GM19397 (cell line): ENCODE data around the gene LANCL2.
"Not testable (repeated sequence)": the region's sequence is repeated elsewhere in the genome, so short reads cannot be mapped to it uniquely, and the experiment has no call there.

Source experiments
- ATAC-seq: cut with Tn5 transposase; IDR thresholded peaks from one replicate; pipeline ENCODE4 v1.9.1; 2021; ENCODE audit warnings: mild to moderate bottlenecking, moderate library complexity; ENCODE audit not compliant: unreplicated experiment

The LANCL2 gene

DNA sequence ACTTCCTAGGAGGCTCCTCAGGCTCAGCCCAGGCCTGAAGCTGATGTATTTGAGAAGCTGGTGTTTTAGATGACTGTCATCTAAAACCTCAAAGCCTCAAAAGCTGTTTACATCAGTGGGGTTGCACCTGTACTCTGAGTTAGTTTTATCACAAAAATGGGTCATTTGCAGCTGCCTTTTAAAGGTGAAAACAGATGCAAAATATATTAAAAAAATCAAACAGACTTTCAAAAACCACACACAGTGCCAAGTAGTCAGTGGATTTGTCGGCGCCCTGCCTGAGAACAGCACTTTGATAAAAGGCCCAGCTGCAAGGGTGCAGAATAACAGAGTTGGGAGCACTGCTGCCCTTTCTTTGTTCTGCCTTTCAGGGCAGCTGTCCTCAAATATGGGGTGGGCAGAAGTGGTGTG lies 104.1 kb downstream of the LANCL2 start:
- ATAC-seq: no peak

DNA sequence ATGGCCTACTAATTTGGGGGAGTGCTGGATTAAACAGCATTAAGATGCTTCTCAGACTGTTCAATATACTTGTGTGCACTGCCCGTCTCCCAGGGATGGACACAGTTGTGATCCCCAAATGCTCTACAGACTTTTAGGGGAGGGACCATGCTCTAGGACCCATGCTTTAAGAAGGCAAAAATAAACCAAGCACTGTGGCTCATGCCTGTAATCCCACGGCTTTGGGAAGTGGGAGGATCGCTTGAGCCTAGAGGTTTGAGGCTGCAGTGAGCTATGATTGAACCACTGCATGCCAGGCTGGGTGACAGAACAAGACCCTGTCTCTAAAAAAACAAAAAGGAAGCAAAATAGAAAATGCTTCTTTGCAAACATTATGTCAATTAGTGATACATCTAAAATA lies 104.6 kb downstream of the LANCL2 start:
- no peak for ATAC-seq

DNA sequence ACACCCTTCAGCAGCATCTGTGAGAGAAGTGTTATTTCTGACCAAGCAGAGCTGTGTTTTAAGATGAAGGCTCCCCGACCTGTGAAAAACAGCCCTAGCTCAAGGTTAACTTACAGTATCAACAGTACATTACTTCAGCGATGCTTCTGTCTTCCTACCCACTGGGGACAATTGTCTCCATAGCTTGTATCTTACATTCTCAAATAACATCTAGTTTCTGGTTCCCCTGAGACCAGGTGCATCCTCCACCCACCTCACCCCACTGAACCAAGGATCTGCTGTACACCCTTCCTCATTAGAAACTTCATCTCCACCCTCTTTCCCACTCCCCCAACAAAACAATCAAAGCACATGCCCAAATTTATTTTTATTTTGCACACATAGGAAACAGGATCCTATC lies 105.1 kb downstream of the LANCL2 start:
- no peak for ATAC-seq

DNA sequence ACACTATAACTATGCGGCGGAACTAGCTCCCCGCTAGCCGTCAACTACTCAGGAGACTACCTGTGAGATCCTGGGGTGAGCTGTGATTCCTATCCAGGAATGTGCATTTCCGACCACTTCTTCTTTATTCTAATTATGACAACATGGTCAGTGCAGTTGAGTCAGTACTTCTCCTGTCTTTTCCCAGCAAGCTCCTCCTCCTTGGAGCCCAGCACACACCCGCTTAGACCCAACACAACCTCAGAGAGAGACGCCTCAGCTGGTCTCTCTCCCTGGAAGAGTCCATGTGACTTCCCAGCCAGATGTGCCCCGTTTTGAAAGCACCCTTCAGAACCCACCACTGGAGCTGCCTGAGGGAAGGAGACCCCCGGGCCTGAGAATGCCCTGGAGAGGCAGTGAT lies 106.5 kb downstream of the LANCL2 start:
- ATAC-seq: not testable (repeated sequence)

DNA sequence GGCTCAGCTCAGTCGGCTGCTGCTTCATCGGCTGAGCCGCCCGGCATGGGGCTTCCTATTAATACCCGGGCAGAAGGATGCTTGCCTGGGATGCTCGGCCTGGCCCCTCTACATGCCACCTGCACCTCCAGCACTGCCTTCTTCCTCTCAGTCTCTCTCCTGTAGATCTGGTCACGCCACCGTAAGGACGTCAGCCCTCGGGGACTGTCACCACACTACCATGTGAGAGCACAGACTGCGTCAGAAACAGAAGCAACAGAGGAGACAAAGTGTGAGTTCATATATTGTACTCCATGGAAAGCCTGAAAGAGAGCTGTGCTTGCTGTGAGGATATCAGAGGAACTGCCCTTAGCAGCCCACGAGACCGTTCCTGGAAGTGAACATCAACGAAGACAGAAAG lies 107.3 kb downstream of the LANCL2 start:
- ATAC-seq: not testable (repeated sequence)

DNA sequence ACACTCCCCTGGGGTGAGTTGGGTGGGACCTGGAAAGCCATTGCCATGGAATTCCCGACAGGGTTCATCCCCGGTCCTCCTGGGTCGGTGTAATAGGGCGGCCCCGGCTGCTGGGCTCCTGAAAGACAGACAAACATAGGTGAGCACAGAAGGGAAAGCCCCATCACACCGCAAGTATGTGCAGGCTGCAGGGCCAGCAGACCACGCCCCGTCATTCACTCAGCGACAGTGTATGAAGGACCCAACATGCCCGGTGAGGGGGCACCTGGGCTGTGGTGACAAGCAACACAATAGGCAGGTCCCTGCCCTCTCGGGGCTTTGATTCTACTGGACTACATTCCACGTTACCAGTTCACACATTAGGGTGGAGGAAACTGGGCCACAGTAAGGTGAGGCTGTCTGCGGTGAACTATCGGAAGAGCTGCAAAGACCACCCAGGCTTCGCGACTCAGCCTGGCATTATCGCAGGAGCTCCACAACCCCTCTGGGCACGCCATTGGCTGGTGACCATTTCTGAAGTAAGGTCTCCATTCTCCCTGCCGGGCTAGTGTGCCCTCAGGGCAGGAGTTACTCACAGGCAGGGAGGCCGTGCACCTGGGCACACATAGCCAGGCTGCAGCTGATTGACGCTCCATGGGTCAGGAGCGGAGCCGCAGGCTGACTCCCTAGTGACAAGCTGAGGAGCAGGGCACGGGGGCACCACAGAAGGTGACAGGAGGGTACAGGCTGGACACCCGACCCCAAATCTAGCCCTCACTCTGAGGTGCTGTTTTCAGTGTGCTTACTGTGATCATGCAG lies 108.0 kb downstream of the LANCL2 start:
- no peak for ATAC-seq

DNA sequence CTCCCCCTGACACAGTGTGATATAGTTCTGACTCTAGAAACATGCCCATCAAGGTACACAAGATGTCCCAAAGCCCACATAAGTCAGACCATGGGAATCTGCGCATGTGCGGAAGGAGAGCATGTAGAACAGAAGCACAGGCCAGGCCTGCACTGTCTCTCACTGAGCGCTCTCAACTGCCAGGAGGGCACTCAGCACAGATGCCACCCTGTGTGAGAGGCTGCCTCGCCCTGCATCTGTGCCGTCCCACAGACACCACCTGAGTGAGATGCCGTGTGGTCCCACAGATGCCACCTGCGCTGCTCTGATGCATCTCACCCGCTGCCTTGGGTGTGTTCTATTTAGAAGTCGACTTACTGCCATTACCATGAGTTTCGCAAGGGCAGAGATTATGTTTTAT lies 108.8 kb downstream of the LANCL2 start:
- no peak for ATAC-seq

DNA sequence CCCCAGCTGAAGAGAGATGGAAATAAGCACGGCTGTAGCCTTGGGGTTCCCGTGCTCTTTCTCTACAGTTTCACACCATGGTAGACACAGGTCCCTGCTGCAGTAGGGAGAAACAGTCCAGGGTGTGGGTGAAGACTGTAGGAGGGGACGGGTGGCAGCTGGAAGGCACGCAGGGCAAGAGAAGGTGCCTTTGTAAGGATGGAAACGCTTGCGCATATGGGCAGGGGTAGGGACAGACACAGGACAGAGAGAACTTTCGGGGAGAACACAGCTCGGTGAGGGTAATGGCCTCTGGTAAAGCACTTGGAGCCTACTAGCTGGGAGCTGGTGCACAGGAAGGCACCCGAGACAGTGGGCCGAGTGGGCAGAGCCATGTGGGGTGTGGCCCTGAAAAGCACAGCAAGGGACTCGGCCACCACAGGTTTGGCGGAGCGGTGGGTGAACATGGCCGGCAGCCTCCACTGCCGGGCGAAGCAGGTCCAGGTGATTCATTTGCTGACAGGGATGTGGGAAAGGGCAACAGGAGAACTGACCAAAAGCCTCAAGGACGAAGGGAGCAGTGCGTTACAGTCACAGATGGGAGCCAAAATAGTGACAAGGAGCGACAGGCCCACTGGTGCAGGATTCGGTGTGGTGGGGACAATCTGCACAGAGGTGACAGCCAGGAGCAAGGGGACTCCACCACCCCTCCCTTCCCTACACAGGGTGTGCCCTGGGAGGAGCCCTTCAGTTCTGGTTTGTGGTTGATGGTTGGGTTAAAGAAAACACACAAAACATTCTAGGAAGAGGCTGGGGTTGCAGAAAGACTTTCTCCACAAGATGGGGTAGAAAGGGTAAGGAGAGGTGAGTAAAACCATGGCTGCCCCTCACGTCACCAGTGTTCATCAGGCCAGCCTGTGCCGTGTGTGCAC lies 110.1 kb downstream of the LANCL2 start:
- ATAC-seq: no peak

DNA sequence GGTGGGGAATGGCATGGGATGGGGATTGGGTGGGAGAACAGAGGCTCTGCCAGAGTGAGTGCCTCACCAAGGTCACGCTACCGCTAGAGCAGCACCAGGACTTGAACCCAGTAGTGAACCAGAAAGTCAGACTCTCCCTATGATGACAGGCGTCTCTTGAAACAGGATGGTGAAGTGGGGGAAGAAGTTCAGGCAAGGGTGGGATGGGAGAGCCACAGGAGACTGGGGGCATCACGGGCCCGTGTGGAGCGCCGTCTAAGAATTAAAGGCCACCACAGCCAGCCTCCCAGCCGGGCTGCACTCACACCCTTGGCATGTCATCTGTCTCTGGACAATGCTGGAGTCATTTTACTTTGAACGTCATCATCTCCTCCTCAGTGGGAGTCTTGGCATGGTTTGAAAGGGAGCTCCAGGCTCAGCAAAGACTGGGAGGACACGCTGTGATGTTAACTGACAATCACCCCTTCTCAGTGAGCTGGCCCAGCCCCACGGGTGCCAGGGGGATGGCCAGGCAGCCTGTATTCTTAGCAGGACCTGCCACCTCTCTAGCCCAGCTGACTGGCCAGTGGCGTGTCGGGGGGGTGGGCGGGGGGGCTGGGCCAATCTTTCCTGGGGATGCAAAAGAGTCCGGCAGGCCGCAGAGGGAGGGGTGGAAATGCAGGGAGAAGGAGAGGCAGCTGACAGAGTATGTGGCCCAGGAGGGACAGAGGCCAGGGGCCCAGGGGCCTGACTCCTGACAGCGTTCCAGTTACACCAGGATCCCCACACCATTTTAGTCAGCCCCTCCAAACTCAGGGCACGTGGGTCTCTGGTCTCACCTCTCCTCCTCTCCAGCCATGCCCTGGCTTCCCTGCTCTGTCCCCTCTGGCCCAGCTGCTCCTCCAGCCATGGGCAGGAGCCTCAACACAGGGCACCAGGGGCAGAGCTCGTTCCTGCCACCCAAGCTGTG lies 111.0 kb downstream of the LANCL2 start:
- ATAC-seq: no peak

DNA sequence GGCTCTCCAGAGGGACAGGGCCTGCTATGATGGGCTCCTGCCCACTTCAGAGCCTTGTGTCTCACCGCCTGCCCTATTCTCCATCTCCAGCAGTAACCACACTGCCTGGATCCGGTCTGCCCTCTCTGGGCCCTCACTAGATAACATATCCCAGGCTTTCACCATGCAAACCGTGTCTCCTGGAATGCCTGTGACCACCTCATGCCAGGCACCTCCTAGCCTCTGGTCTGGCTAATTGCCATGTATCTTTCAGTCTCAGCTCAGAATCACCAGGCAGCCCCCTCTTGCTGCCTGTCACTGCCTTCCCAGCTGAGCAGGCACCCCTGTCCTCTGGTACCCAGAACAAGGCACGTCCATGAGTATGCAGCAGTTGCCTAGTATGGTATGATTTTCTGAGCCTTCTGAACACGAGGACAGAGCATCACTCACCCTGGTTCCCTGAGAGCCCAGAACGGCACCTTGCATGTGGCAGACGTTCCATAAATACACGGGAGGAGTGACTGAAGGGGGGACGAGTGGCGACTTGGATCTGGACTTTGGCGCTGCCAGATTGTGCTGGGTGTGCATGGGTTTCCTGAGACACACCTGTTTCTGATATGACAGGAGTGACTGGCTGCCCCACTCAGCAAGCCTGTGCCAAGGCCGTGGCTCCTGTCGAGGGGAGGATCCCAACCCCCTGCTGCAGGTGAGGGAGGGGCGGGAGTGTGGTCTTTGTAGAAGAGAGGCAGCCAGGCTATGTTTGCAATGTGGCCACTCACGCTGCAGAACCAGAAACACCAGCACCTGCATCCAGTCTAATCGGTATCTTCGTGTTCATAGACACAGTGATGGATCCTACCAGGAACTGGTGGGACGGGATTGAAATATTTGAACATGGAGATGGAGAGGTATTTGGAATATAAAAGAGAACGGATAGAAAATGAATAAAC lies 112.0 kb downstream of the LANCL2 start:
- ATAC-seq: no peak

DNA sequence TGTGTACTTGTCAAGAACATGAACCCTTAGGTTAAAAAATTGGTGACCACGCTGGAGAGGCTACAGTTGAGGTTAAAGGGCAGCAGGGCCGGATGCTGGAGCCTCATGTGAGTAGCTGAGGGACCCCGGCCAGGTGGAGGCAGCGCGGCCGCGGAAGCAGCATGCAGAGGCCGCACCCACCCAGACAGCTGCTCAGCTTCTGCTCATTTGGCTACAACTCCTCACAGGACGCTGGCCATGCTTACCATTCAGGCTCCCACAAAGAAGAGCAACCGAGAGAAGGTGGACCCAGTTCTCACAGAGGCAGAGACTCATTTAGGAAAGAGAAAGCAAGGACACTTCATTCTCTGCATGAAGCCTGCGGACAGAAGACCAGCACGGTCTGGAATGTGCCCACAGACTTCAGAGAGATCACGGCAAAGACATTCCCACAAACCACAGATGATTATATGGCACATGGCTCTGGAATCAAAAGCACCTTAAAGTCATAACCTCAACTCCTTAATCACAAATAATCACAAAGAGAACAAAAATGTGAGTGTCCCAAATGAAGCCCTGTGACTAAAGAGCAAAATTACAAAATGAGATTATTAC lies 112.7 kb downstream of the LANCL2 start:
- ATAC-seq: no peak

DNA sequence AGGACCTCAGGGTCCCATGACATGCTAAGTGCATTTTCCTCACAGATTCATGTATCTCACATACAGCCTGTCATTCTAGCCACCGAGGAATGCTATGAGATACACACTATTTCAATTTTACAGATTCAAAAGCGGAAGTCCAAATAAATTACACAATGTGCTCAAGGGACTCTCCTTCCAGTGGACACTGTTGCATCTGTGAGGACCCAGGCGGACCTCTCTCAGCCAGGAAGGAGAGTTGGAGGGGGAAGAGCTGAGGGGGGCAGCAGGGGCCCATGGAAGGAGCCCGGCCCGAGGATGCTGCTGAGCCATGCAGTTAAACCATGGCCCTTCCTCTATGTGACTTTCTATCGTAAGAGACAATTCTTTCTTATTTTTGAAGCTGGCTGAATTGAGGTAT lies 113.6 kb downstream of the LANCL2 start:
- ATAC-seq: no peak

DNA sequence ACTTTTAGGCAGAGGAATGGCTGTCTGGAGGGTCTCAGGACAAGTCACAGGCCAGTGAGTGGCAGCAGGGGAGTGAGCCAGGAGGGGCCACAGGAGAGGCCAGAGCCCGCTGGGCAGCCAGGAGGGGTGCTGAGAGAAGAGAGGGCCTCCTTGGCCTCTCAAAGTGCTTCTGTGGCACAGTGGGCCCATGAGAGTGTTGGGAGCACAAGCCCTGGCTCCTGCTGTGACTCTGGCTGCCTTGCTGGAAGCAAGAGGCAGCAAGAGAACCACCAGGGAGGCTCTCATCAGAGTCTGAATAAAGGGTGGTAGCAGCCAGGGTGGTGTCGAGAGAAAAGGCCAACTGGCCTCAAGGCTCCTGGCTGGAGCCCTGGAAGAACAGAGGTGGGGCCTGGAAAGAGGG lies 116.0 kb downstream of the LANCL2 start:
- no peak for ATAC-seq

DNA sequence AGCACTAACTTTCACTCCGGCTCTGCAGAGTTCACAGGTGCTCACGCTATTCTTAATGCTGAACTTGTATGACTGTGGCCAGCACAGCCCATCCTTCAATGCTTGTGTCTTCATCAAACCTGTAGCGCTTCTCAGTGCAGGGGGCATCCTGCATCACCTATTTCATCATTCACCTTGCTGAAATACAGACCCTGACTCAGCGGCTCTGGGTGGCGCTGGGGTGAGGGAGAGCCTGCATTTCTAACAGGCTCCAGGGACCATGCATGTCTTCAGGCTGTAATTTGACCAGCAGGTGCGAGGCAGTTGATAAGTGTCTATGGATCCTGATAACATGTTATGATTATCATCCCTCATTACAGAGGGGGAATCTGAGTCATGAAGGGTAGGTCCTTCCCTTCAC lies 117.9 kb downstream of the LANCL2 start:
- no peak for ATAC-seq
